Small intestine (tissue), 7 donors: Measurements from ENCODE around the gene GTF2H3. TPM values are rescaled to one million over a fixed set of nuclear protein-coding genes. Genes with fewer than 3 reads are reported as not detected.

Experiments
- DNase-seq, 2 donors: peaks; one replicate each; pipeline versions ENCODE4 v3.0.0 to v3.0.0-alpha.2; 2013
- FAIRE-seq: peaks from 2 replicates; lab custom pipeline; 2012; peaks lifted over from hg19 to GRCh38; lab: Jason Lieb, UNC
- H3K27ac ChIP-seq, 3 donors: one replicate each; pipeline ENCODE4 v1.5.1; 2013; ENCODE audit warnings: low read length in 2 of 3, mild to moderate bottlenecking in 2 of 3, control low read depth in 1 of 3, inconsistent platforms in 1 of 3, low read depth in 1 of 3, moderate library complexity in 1 of 3
- H3K27me3 ChIP-seq, 3 donors: one replicate each; pipeline ENCODE4 v1.6.1; 2013; ENCODE audit warnings: low read length in 3 of 3, inconsistent platforms in 1 of 3; ENCODE audit not compliant: control insufficient read depth in 3 of 3, insufficient read depth in 3 of 3
- H3K36me3 ChIP-seq, 3 donors: one replicate each; pipeline ENCODE4 v1.6.1; 2013; ENCODE audit warnings: low read length in 3 of 3, inconsistent platforms in 1 of 3, low read depth in 1 of 3, mild to moderate bottlenecking in 1 of 3, moderate library complexity in 1 of 3; ENCODE audit not compliant: control insufficient read depth in 3 of 3, insufficient read depth in 2 of 3
- H3K4me1 ChIP-seq, 3 donors: one replicate each; pipeline ENCODE4 v1.6.1; 2013; ENCODE audit warnings: low read length in 2 of 3, inconsistent platforms in 1 of 3, low read depth in 1 of 3, mild to moderate bottlenecking in 1 of 3, moderate library complexity in 1 of 3; ENCODE audit not compliant: control insufficient read depth in 3 of 3, insufficient read depth in 2 of 3
- H3K4me3 ChIP-seq, 3 donors: one replicate each; pipeline ENCODE4 v1.5.1; 2013; ENCODE audit warnings: low read length in 3 of 3, control low read depth in 1 of 3, inconsistent platforms in 1 of 3, low read depth in 1 of 3, mild to moderate bottlenecking in 1 of 3, moderate library complexity in 1 of 3
- H3K9me3 ChIP-seq, 2 donors: one replicate each; pipeline ENCODE4 v1.6.1; 2013; ENCODE audit warnings: low read depth in 1 of 2, low read length in 1 of 2; ENCODE audit not compliant: control insufficient read depth in 2 of 2, insufficient read depth in 1 of 2
- WGBS, 3 donors: extraction: QIAGEN DNeasy Blood & Tissue Kit; methylation state at CpG; one replicate each; pipeline ENCODE4 v1.1.7; 2013; 5-methylcytosine and 5-hydroxymethylcytosine counted together
- polyA plus RNA-seq, 4 donors: library from polyadenylated mRNA; stranded (reverse) in 3 of 4; unstranded in 1 of 4; fragments of 200-250 nt in 3 of 4; fragments of 120-200 nt in 1 of 4; gene quantifications; one replicate each; pipeline versions ENCODE4 v1.2.1 to v1.2.3, GENCODE V29; 2013
- donor health status: healthy with polysubstance abuse.
- donor health status: control.
- donor health status: control.
- donor health status: Bipolar disorder and iron deficiency.
- donor health status: healthy.

GTF2H3 gene
- polyA plus RNA-seq, 4 donors: 6.7 to 30.6 (median 12.8) TPM

GRCh38 chr12:123696646-123697045, 63.0 kb downstream of the GTF2H3 start:
- Histone ChIP-seq H3K27ac (no peak overlapping the region), H3K36me3 (peaks cover 0 to 40% (median 5%) of the 10 kb centered on the region in 3 donors), H3K4me3 (no peak overlapping the region), H3K4me1 (no peaks in the 10 kb centered on the region), H3K9me3 (no peaks in the 10 kb centered on the region), H3K27me3 (no peaks in the 10 kb centered on the region)
- DNase-seq (peak; percentile 20 to 36), FAIRE-seq (no peak)
- WGBS, 3 donors: 12 to 53% (median 30%) methylated on average over 4 of the region's 4 CpGs

- 59 to 75% (median 60%) methylated on average over 3 of the region's 3 CpGs for WGBS, 3 donors
Observed at GRCh38 chr12:123705935-123706334, 72.3 kb downstream of the GTF2H3 start.

GRCh38 chr12:123707466-123707865, 73.8 kb downstream of the GTF2H3 start:
- H3K9me3 ChIP-seq: no peaks in the 10 kb centered on the region
- H3K27ac ChIP-seq: no peak overlapping the region
- no peaks in the 10 kb centered on the region for H3K27me3 ChIP-seq
- no peak overlapping the region for H3K4me3 ChIP-seq
- no peaks in the 10 kb centered on the region for H3K4me1 ChIP-seq
- H3K36me3 ChIP-seq: peaks cover 0 to 19% (median 0%) of the 10 kb centered on the region in 3 donors
- FAIRE-seq (no peak), DNase-seq (no peak)
- 95 to 100% (median 97%) methylated on average over 4 of the region's 4 CpGs for WGBS, 3 donors

More at GRCh38 chr12:123705935-123706334, 72.3 kb downstream of the GTF2H3 start:
- Histone ChIP-seq H3K4me1 (no peaks in the 10 kb centered on the region), H3K9me3 (no peaks in the 10 kb centered on the region), H3K4me3 (no peak overlapping the region), H3K36me3 (peaks cover 0 to 26% (median 0%) of the 10 kb centered on the region in 3 donors), H3K27ac (no peak overlapping the region), H3K27me3 (no peaks in the 10 kb centered on the region)
- DNase-seq (no peak), FAIRE-seq (no peak)

Other genes starting within 250 kb of the GTF2H3 start
- gene KMT5A, start 249.7 kb upstream of the GTF2H3 start, polyA plus RNA-seq: 10 to 100 TPM; 14.3 to 35.1 (median 18.6) TPM
- 1 to 10 TPM in 3 of 4 donors, under 1 TPM in 1; 0.45 to 5.1 (median 2.0) TPM for gene RILPL2, start 197.1 kb upstream of the GTF2H3 start, polyA plus RNA-seq
- gene SNRNP35, start 175.7 kb upstream of the GTF2H3 start, polyA plus RNA-seq: 10 to 100 TPM; 25.0 to 51.4 (median 31.8) TPM
- gene RILPL1, start 100.1 kb upstream of the GTF2H3 start, polyA plus RNA-seq: 1 to 10 TPM; 1.1 to 5.5 (median 3.7) TPM
- gene TMED2, start 49.3 kb upstream of the GTF2H3 start, polyA plus RNA-seq: 100 to 1,000 TPM in 2 of 4 donors, 10 to 100 TPM in 2; 37.1 to 261 (median 125) TPM
- 10 to 100 TPM in 2 of 4 donors, 1 to 10 TPM in 2; 8.3 to 34.1 (median 9.9) TPM for gene DDX55, start 31.7 kb upstream of the GTF2H3 start, polyA plus RNA-seq
- gene EIF2B1, start 143 bp upstream of the GTF2H3 start, polyA plus RNA-seq: 10 to 100 TPM; 28.4 to 40.1 (median 30.9) TPM
- 1 to 10 TPM in 2 of 4 donors, under 1 TPM in 2; 0.22 to 7.2 (median 2.0) TPM for gene TCTN2, start 37.3 kb downstream of the GTF2H3 start, polyA plus RNA-seq
- 10 to 100 TPM in 1 of 4 donors, 1 to 10 TPM in 3; 3.2 to 14.3 (median 6.3) TPM for gene ATP6V0A2, start 78.5 kb downstream of the GTF2H3 start, polyA plus RNA-seq
- gene DNAH10, start 128.5 kb downstream of the GTF2H3 start, polyA plus RNA-seq: under 1 TPM in 3 of 4 donors, not detected in 1; 0.22 to 0.50 (median 0.45) TPM